T-helper 1 cell (primary cell): ENCODE data around the gene LCNL1.
"Not testable (repeated sequence)": the region's sequence is repeated elsewhere in the genome, so short reads cannot be mapped to it uniquely, and the experiment has no call there.

ENCODE experiments used
- DNase-seq, 5 donors: peaks; one replicate each; pipeline ENCODE4 v3.0.0-alpha.2; 2012 to 2020

The LCNL1 gene

DNA sequence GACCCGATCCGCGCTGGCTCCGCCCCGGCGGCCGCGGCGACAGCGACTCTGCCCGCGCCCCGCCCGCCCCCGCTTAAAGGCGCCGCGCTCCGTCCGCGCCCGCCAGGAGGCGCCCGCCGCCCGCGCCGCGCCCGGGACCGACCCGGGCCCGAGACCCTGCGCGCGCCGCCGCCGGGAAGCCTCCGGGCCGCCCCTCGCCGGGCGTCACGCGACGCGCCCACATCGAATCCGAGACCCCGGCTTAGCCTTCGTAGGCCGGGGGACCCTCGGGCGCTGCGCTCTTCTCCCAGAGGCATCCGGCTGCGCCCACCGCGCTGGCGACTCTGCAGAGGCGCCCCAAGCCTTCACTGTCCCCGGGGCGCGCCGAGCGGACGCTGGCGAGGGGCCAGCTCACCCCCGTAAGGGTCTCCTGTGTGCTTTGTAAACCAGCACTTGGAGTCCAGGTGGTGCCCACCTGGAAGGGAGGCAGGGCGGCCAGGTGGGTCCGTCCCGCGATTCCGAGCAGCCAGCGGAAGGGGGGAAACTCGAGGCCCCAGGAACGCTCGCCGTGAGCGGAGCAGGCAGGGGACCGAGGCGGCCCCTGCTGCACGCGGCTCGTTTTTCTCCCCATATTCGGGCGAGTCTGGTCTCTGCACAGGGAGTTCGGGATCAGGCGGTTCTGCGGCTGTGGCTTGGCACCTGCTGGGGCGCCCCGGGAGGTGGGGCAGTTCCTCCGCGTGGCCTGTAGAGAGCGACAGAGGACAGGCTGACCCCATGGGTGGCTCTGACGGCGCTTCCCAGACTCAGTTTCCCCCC, 45.7 kb downstream of the LCNL1 start:
- DNase-seq = peak; percentile 56 to 80 (median 66)

GRCh38 chr9:137029058-137029936, 46.5 kb downstream of the LCNL1 start:
- peak; percentile 35 to 80 (median 58) for DNase-seq

GRCh38 chr9:137030006-137030405, 47.2 kb downstream of the LCNL1 start:
- DNase-seq = peak in 1 of 5 donors; percentile 51

DNA sequence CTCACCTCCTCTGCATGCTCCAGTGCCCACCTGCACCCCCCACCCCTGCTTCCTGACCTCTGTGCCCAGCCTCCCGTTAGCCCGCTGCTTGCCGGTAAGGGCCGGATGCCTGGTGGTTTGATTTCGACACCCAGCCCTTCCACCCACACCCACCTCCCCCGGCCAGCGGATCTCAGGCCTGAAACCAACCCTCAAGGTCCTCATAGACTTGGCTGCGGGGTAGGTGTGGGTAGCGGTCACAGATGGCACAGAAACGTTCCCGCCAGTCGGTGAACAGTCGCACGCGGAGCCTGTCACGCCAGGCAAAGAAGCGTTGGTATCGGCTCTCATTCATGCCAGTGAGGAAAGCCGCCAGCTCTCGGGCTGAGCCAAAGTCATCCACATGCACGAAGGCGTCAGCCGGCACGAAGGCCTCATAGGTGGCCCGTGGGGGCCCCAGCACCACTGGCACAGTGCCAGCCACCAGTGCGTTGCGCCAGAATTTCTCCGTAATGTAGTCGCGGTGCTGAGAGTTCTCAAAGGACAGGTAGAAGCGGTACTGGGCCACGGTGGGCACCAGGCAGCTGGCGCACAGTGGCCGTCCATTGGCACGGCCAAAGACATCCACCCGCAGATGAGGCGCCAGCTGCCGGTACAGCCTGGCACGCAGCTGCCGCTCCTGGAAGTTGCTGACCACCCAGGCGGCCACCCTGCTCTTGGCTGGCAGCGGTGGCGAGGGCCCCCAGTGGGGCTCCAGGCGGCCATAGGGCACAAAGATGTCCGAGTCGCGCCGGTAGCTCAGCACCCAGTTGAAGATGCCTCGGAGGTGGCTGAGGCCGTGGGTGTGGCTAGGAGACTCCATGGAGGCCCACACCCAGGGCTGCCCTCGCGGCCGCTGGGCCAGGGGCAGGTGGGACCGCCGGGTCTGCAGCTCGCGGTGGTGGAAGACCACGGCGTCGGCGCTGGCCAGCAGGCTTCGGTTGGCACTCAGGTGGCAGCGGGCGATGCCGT, 48.0 kb downstream of the LCNL1 start:
- peak in 1 of 5 donors; percentile 88 for DNase-seq

DNA sequence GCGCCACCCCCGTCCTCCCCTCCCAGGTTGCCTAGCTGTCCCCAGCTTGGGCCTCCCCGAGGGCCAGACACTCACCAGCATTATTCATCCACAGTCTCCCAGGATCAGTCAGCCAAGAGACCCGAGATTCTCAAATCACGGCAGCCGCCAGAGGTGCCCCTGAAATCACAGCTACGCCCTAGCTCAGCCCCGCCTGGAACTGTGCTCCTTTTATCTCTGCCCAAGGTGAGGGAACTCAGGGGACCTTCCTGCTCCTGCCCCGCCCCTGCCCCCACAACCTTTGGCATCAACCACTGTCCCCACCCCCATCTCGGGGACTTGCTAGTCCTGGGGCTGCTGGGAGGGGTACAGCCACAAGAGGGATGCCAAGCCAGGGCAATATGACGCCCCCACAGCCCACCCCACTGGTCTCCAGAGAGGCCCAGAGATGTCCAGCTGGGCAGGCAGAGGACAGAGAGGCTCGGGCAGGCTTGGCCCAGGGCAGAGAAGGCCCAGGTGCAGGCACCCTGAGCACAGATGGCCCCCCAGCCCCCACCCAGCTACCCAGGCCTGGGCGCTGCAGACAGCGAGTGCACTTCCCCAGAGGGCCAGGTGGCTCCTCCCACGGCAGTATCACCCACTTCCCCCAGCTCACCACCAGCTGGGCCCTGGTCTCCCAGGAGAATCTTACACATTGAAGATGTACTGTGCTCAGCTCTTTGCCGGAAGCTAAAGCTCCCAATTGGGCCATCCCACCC, 49.3 kb downstream of the LCNL1 start, which contains the start of gene FUT7:
FUT7 (minus strand) TSS at position 185 of the 737 bp plus-strand sequence; CDS start at position 88, 97 bp downstream.
- DNase-seq = peak in 1 of 5 donors; percentile 80

- peak in 1 of 5 donors; percentile 61 for DNase-seq
Measured at GRCh38 chr9:137032858-137033257, 50.1 kb downstream of the LCNL1 start.

DNA sequence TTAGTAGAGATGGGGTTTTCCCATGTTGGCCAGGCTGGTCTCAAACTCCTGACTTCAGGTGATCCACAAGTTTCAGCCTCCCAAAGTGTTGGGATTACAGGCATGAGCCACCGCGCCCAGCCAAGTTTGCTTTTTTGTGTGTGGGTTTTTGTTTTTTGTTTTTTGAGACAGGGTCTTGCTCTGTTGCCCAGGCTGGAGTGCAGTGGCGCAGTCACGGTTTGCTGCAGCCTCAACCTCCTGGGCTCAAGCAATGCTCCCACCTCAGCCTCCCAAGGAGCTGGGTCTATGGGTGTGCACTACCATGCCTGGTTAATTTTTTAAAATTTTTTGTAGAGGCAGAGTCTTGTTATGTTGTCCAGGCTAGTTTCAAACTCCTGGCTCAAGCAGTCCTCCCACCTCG, 50.7 kb downstream of the LCNL1 start:
- DNase-seq = not testable (repeated sequence)

DNA sequence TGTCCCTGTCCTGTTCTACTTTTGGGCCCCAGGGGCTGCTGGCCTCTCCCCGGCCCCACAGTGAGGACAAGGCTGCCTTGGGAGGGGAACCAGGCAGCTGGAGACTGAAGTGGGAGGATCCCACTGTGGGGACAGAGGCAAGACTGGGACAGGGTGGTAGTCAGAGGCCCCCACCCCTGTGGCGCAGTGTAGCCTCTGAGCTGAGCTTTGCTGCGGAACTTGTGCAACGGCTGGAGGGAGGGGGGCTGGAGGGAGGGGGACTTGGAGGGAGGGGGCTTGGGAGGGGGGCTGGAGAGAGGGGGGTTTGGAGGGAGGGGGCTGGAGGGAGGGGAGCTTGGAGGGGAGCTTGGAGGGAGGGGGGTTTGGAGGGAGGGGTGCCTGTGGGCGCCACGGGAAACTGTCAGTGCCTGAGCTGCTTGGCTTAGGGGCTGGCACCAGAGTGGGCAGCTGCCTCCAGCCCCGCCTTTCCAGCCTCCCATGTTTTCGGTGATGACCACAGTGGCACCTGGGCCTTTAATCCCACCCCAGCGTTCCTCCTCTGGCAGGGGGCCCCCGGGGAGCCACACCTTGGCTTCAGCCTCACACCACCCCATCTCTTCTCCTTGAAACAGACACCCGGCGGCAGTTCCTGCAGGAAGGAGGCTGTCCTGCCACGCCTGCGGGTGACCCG, 51.4 kb downstream of the LCNL1 start:
- no peak for DNase-seq

- DNase-seq = peak; percentile 71 to 93 (median 85)
Measured at GRCh38 chr9:137034709-137035506, 52.1 kb downstream of the LCNL1 start.
